ENCODE results near the gene CYB561D2.

Gene CYB561D2

DNA sequence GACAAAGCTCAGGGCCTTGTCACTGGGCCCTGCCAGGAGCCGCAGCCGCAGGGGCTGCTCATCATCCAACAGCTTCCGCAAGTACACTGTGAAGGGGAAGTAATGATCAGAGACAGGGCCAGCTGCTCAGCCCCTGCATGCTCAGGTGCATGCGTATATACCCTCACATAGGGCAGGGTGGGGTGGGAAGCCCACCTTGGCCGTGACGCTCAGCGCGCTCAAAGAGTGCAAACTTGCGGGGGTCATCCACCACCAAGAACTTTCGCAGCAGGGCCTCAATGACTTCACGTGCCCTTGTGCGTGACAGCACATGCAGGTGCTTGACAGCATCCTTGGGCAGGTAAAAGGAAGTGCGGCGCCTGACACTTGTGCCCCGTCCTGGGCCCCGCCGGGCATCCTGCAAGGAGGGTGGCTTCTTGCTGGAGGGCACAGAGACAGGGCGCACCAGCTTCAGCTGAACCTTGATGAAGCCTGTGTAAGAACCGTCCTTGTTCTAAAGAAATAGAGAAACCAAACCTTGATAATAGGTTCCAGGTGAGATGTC, 19.2 kb upstream of the CYB561D2 start:
- no peak for DNase-seq
- H3K27me3 ChIP-seq (replicated peaks): no peaks in the 10 kb centered on the region
- peaks cover 27% of the 10 kb centered on the region for H3K36me3 ChIP-seq (replicated peaks)
- H3K27ac ChIP-seq: no peak overlapping the region
- in situ Hi-C loops (cut with HindIII; ENCODE audit: low pct_ligation_motif_present, low sequenced_read_pairs): no loop called here
- TF ChIP-seq, protein P1, sequence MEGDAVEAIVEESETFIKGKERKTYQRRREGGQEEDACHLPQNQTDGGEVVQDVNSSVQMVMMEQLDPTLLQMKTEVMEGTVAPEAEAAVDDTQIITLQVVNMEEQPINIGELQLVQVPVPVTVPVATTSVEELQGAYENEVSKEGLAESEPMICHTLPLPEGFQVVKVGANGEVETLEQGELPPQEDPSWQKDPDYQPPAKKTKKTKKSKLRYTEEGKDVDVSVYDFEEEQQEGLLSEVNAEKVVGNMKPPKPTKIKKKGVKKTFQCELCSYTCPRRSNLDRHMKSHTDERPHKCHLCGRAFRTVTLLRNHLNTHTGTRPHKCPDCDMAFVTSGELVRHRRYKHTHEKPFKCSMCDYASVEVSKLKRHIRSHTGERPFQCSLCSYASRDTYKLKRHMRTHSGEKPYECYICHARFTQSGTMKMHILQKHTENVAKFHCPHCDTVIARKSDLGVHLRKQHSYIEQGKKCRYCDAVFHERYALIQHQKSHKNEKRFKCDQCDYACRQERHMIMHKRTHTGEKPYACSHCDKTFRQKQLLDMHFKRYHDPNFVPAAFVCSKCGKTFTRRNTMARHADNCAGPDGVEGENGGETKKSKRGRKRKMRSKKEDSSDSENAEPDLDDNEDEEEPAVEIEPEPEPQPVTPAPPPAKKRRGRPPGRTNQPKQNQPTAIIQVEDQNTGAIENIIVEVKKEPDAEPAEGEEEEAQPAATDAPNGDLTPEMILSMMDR (IDR thresholded peaks at IDR 0.05; ENCODE audit: low read depth, low read length, missing control alignments): no peak
- no peak overlapping the region for H3K4me3 ChIP-seq (ENCODE audit: low read depth, low read length)

DNA sequence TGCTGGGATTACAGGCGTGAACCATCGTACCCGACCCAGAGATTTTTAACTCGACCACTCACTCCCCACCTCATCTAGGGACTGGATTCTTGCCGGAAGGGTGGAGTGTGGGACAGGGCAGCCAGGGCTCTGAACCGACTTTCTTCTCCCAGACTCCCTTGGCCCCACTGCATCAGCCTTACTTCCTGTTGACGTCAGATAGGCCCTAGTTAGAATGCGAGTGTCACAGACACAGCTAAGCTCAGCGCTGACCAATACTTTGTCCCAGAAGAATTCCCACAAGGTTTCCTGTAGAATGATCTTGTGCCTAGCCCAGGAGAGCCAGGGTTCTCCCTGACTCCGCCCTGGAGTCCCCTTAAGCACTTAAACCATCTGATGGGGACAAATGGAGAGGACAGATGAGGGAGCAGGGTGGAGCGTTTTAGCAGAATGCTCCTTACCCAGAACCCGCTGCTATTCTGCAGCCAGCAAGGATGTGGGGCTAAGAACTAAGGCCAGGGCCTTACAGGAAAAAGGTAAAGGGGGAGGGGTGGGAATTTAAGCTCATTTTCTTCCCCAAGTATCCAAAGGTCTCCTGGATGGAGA, 16.8 kb upstream of the CYB561D2 start:
- Histone ChIP-seq H3K27ac (peak overlapping the region; percentile 94), H3K36me3 (replicated peaks) (peaks cover 27% of the 10 kb centered on the region), H3K4me3 (ENCODE audit: low read depth, low read length) (no peak overlapping the region), H3K27me3 (replicated peaks) (no peaks in the 10 kb centered on the region)
- in situ Hi-C loops (cut with HindIII; ENCODE audit: low pct_ligation_motif_present, low sequenced_read_pairs): no loop called here
- DNase-seq: peak; percentile 94
- TF ChIP-seq, protein P1 (IDR thresholded peaks at IDR 0.05; ENCODE audit: low read depth, low read length, missing control alignments): no peak

DNA sequence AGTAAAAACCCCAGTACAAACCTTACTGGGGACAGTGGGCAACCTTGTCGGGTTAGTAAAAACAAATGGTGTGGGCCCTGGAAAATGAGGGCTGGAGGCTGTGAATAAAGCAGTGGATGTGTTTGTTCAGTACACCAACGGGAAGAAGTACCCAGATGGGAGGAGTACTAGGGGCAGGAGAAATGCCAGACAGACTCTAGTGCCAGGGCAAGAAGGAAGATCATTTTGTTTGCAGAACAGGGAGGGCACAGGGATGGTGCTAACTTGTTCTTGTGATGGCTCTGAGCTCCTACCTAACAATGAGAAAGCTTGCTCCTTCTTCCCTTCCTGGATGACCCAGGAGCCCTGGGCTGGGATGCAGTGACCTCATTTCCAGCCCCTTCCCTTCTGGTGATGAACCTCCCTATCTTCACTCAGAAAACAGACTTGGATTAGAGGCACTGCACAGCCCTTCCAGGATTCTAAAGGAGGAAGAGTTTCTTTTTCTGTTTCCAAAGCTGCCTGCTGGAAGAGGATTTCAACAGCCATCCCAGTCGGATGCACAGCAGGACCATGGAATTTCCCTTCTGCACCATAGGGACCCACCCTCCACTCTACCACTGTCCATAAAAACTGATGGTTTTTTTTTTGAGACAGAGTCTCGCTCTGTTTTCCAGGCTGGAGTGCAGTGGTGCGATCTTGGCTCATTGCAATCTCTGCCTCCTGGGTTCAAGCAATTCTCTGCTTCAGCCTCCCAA, 16.2 kb upstream of the CYB561D2 start:
- no peaks in the 10 kb centered on the region for H3K27me3 ChIP-seq (replicated peaks)
- no peak for DNase-seq
- peaks cover 23% of the 10 kb centered on the region for H3K36me3 ChIP-seq (replicated peaks)
- H3K27ac ChIP-seq: peak overlapping the region; percentile 94
- H3K4me3 ChIP-seq (ENCODE audit: low read depth, low read length): no peak overlapping the region
- in situ Hi-C loops (cut with HindIII; ENCODE audit: low pct_ligation_motif_present, low sequenced_read_pairs): no loop called here
- TF ChIP-seq, protein P1 (IDR thresholded peaks at IDR 0.05; ENCODE audit: low read depth, low read length, missing control alignments): no peak

GRCh38 chr3:50336452-50337174, 14.0 kb upstream of the CYB561D2 start:
- Histone ChIP-seq H3K36me3 (replicated peaks) (peaks cover 3% of the 10 kb centered on the region), H3K4me3 (ENCODE audit: low read depth, low read length) (peak overlapping the region; percentile 79), H3K27me3 (replicated peaks) (no peaks in the 10 kb centered on the region), H3K27ac (peak overlapping the region; percentile 94)
- in situ Hi-C loops (cut with HindIII; ENCODE audit: low pct_ligation_motif_present, low sequenced_read_pairs): no loop called here
- TF ChIP-seq, protein P1 (IDR thresholded peaks at IDR 0.05; ENCODE audit: low read depth, low read length, missing control alignments): peak; percentile 1
- no peak for DNase-seq

DNA sequence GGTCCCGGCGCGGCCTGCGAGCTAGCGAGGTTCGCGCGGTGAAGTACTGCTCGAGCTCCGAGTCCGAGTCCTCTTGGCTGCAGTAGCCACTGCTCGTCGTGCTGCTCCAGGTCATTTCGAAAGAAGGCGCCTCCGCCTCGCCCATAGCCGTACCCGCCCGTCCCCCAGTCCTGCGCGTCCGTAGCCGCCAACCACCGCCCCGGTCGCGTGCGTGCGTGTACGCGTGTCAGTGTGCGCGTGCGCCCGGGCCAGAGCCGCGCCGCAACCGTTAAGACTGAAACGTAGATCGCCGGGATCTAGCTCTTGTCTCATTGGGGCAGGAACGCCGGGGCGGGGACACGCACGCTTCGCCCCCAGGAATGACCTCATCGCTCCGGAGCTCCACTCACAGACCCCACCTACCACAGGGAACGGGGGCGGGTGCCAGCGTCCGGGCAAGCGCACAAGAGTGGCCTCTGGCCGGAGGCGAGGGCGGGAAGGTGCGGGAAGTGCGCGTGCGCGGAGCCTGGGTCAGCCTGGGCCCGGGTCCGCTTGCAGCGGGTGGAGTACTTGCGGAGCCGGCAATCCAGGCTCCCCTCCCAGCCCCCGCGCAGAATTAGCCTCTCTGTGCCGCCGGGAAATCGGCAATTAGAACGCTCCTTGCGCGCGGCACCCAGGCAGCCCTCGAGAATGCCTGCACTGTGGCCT, 13.3 kb upstream of the CYB561D2 start:
- H3K27ac ChIP-seq: peak overlapping the region; percentile 94
- peak overlapping the region; percentile 79 for H3K4me3 ChIP-seq (ENCODE audit: low read depth, low read length)
- no peaks in the 10 kb centered on the region for H3K27me3 ChIP-seq (replicated peaks)
- TF ChIP-seq, protein P1 (IDR thresholded peaks at IDR 0.05; ENCODE audit: low read depth, low read length, missing control alignments): no peak
- no peaks in the 10 kb centered on the region for H3K36me3 ChIP-seq (replicated peaks)
- in situ Hi-C loops (cut with HindIII; ENCODE audit: low pct_ligation_motif_present, low sequenced_read_pairs): no loop called here
- DNase-seq: peak; percentile 100

All from brain microvascular endothelial cell (primary cell).